Stromal cell of bone marrow (primary cell): ENCODE measurements around the gene LMO7.
A peak's percentile ranks its signal among the peaks of the same experiment; 100 is the strongest.
"Not testable (repeated sequence)": the region's sequence is repeated elsewhere in the genome, so short reads cannot be mapped to it uniquely, and the experiment has no call there.

Source experiments
- DNase-seq: peaks from one replicate; pipeline ENCODE4 v3.0.0-alpha.2; 2012; ENCODE audit warnings: low read depth

LMO7 gene

DNA sequence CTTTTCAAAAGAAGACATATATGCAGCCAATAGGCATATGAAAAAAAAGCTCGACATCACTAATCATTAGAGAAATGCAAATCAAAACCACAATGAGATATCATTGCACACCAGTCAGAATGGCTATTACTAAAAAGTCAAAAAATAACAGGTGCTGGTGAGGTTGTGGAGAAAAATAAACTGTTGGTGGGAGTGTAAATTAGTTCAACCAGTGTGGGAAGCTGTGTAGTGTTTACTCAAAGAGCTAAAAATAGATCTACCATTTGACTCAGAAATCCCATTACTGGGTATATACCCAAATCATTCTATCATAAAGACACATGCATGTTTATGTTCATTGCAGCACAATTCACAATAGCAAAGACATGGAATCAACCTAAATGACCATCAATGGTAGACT is 106.9 kb downstream of the LMO7 start:
- DNase-seq: not testable (repeated sequence)

GRCh38 chr13:75744127-75744526 is 108.0 kb downstream of the LMO7 start:
- DNase-seq: no peak

- DNase-seq: no peak
These were observed 109.3 kb downstream of the LMO7 start for GRCh38 chr13:75745387-75745786.

GRCh38 chr13:75748874-75749273 is 112.7 kb downstream of the LMO7 start:
- no peak for DNase-seq

- peak; percentile 77 for DNase-seq
These were observed 113.3 kb downstream of the LMO7 start for GRCh38 chr13:75749407-75749806.

DNA sequence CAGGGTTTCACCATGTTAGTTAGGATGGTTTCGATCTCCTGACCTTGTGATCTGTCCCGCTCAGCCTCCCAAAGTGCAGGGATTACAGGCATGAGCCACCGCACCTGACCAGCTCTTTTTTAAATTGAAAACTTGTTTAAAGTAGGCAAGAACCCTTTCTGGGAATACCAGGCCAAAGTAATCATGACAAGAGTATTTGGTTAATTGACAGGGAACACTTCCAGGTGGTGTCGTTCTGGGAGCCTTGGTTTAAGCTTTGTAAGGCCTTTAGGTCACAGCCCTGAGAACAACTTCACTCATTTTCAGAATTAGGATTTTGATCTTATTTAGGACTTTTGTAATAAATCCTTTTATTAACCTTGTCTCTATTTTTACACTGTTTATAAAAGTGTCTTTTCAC is 115.2 kb downstream of the LMO7 start:
- DNase-seq: no peak

- DNase-seq: no peak
These were observed 116.7 kb downstream of the LMO7 start for GRCh38 chr13:75752826-75753225.

DNA sequence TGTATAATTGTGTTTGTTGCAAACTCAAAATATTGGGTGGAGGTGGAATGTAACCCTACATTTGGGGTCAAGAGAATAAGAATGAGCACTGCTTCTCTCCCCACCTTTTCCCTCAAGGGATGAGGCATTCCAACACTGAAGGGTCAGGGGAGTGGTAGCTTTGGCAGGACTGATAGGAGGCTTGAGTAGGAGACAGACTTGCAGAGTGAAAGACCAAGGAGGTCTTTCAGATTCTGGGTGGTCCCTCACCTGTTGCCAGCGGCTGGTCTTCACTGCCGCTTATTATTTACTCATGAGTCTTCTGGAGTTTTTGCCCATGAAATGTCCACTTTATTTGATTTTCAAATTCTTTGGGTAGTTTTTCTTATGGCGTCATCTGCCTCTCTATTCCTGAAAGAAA is 118.8 kb downstream of the LMO7 start:
- DNase-seq: no peak

- no peak for DNase-seq
These were observed 121.2 kb downstream of the LMO7 start for GRCh38 chr13:75757336-75757735.

- DNase-seq: no peak
These were observed 123.4 kb downstream of the LMO7 start for GRCh38 chr13:75759531-75759930.

GRCh38 chr13:75760131-75761021 is 124.2 kb downstream of the LMO7 start:
- DNase-seq: no peak

DNA sequence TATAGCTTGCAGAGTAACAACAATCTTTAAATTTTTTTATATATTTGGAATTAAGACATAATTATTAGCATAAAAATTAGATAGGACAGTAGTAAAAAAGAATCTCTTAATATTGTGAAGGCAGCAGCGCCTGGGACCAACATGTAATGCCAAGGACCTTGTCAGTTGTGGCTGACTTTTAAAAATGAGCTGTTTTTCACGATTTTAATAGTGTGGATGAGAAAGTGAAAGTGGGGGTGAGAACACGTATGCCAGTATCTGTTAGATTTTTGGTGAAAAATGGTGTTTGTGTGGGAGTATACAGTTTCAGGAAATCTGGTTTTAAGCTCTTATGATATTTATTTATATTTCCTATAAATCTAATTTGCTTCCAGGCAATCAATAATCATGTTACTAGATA is 125.2 kb downstream of the LMO7 start:
- DNase-seq: no peak

- no peak for DNase-seq
These were observed 126.2 kb downstream of the LMO7 start for GRCh38 chr13:75762076-75762937.

GRCh38 chr13:75762955-75763354 is 126.8 kb downstream of the LMO7 start:
- no peak for DNase-seq

- no peak for DNase-seq
These were observed 127.4 kb downstream of the LMO7 start for GRCh38 chr13:75763512-75763911.

- no peak for DNase-seq
These were observed 128.3 kb downstream of the LMO7 start for GRCh38 chr13:75764251-75764925.

- no peak for DNase-seq
These were observed 128.8 kb downstream of the LMO7 start for GRCh38 chr13:75764926-75765310.

GRCh38 chr13:75766636-75767035 is 130.5 kb downstream of the LMO7 start:
- DNase-seq: no peak

- no peak for DNase-seq
These were observed 133.2 kb downstream of the LMO7 start for GRCh38 chr13:75769141-75769905.

- DNase-seq: no peak
These were observed 134.0 kb downstream of the LMO7 start for GRCh38 chr13:75770164-75770563.

- DNase-seq: no peak
These were observed 134.5 kb downstream of the LMO7 start for GRCh38 chr13:75770592-75771011.

GRCh38 chr13:75771226-75771625 is 135.1 kb downstream of the LMO7 start:
- DNase-seq: no peak
